ENCODE data around the gene HLCS. TPM values are rescaled to one million over a fixed set of nuclear protein-coding genes. Genes with fewer than 3 reads are reported as not detected.

The HLCS gene
- total RNA-seq, 3 donors from 2014 or later (not counting 1 experiment from before 2014, with no cell fraction given): 28.4 to 36.0 (median 33.0) TPM

DNA sequence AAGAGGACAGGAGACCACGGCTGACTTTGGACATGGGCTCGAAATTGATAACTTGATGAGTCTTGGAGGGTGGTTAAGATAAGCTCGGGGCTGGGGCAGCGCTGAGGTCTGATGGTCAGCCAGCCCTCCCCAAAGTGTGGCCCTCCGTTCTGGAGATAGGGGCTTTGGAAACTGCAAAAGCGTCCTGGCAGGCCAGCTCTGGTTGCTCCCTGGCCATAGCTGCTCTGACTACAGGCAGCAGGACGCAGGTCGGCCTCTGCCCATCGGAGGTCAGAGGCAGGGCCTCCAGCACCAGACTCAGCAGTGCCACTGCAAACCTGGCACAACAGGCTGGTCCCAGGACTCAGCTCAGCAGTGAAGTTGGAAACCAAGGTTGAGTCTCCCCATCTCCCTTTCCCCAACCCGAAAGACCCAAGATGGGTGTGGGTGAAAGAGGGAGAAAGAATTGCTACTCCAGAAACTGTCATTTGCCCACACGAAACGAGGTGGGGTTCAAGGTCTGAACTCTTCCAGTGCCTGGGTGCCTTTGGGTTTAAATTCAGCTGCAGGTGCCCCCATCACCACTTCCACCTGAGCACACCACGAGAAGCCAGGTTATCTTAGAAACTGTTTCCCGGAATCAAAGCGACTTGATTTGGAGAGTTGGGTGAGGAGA is 262.7 kb downstream of the HLCS start:
- peaks cover 18 to 38% of the 10 kb centered on the region in 2 donors for H3K4me1 Mint-ChIP-seq
- H3K27me3 Mint-ChIP-seq (ENCODE audit: low read depth in 2 of 2): peaks cover 63 to 67% of the 10 kb centered on the region in 2 donors
- ATAC-seq: no peak
- Histone ChIP-seq H3K9me3 (ENCODE audit: control insufficient read depth, insufficient read depth, low read length) (no peaks in the 10 kb centered on the region), H3K4me3 (ENCODE audit: low read length) (no peak overlapping the region), H3K4me1 (ENCODE audit: control insufficient read depth, insufficient read depth, low read length) (peaks cover 20% of the 10 kb centered on the region), H3K27me3 (ENCODE audit: control insufficient read depth, insufficient read depth, low read length) (peaks cover 54% of the 10 kb centered on the region), H3K27ac (ENCODE audit: low read length) (no peak overlapping the region), H3K36me3 (ENCODE audit: control insufficient read depth, insufficient read depth, low read length) (no peaks in the 10 kb centered on the region)
- DNase-seq: no peak
- H3K4me3 Mint-ChIP-seq: no peak overlapping the region
- H3K9me3 Mint-ChIP-seq: no peaks in the 10 kb centered on the region
- TF ChIP-seq, protein P1, sequence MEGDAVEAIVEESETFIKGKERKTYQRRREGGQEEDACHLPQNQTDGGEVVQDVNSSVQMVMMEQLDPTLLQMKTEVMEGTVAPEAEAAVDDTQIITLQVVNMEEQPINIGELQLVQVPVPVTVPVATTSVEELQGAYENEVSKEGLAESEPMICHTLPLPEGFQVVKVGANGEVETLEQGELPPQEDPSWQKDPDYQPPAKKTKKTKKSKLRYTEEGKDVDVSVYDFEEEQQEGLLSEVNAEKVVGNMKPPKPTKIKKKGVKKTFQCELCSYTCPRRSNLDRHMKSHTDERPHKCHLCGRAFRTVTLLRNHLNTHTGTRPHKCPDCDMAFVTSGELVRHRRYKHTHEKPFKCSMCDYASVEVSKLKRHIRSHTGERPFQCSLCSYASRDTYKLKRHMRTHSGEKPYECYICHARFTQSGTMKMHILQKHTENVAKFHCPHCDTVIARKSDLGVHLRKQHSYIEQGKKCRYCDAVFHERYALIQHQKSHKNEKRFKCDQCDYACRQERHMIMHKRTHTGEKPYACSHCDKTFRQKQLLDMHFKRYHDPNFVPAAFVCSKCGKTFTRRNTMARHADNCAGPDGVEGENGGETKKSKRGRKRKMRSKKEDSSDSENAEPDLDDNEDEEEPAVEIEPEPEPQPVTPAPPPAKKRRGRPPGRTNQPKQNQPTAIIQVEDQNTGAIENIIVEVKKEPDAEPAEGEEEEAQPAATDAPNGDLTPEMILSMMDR (IDR thresholded peaks at IDR 0.05): no peak
- no peak overlapping the region for H3K27ac Mint-ChIP-seq
- 17% methylated on average over 12 of the region's 15 CpGs for WGBS (ENCODE audit: insufficient coverage)
- H3K36me3 Mint-ChIP-seq: no peaks in the 10 kb centered on the region
- intact Hi-C loops (cut with micrococcal nuclease): no loop called here

DNA sequence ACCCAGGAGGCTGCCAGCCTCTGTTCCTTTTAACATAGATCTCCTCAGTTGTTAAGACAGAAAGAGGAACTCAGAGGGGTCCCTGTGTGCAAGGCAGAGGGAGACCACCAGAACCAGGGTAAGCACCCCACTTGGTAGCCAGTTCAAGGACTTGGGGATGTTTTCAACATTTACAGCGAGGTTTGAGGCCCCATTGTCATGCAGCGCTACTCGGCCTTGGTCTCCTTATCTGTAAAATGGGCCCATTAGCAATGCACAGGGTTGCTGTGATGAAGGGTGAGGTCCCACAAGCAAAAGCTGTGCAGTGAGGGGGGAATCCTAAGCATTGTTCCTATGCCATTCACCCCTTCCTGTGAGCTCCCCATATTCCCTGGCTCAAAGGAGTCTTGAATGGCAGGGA is 263.3 kb downstream of the HLCS start:
- TF ChIP-seq, protein P1 (IDR thresholded peaks at IDR 0.05): no peak
- H3K27ac ChIP-seq (ENCODE audit: low read length): no peak overlapping the region
- ATAC-seq (no peak), DNase-seq (no peak)
- H3K36me3 ChIP-seq (ENCODE audit: control insufficient read depth, insufficient read depth, low read length): no peaks in the 10 kb centered on the region
- no peaks in the 10 kb centered on the region for H3K36me3 Mint-ChIP-seq
- no peaks in the 10 kb centered on the region for H3K9me3 ChIP-seq (ENCODE audit: control insufficient read depth, insufficient read depth, low read length)
- H3K9me3 Mint-ChIP-seq: no peaks in the 10 kb centered on the region
- intact Hi-C loops (cut with micrococcal nuclease): no loop called here
- no peak overlapping the region for H3K4me3 ChIP-seq (ENCODE audit: low read length)
- H3K4me1 Mint-ChIP-seq: peaks cover 18 to 32% of the 10 kb centered on the region in 2 donors
- peaks cover 58 to 62% of the 10 kb centered on the region in 2 donors for H3K27me3 Mint-ChIP-seq (ENCODE audit: low read depth in 2 of 2)
- no peak overlapping the region for H3K4me3 Mint-ChIP-seq
- H3K27ac Mint-ChIP-seq: no peak overlapping the region
- H3K27me3 ChIP-seq (ENCODE audit: control insufficient read depth, insufficient read depth, low read length): peaks cover 52% of the 10 kb centered on the region
- H3K4me1 ChIP-seq (ENCODE audit: control insufficient read depth, insufficient read depth, low read length): peaks cover 24% of the 10 kb centered on the region
- 18% methylated on average over 3 of the region's 3 CpGs for WGBS (ENCODE audit: insufficient coverage)

DNA sequence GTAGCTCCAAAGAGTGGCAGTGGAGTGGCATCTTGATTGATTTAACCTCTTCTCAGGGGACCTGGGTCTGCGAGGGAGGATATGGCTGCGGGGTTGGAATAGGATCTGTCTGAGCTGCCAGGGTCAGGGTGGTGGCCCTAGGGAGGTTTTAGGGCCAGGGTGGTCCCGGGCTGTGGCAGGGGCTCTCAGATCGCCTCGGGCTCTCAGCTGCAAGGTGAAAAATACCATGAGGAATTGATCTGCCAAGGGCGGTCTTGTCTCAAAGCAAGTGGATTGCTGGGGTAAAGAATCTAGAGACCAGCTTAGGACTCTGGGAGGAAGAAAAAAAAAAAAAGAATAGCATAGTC is 263.9 kb downstream of the HLCS start:
- no peaks in the 10 kb centered on the region for H3K9me3 Mint-ChIP-seq
- Histone ChIP-seq H3K9me3 (ENCODE audit: control insufficient read depth, insufficient read depth, low read length) (no peaks in the 10 kb centered on the region), H3K4me1 (ENCODE audit: control insufficient read depth, insufficient read depth, low read length) (peaks cover 24% of the 10 kb centered on the region), H3K27me3 (ENCODE audit: control insufficient read depth, insufficient read depth, low read length) (peaks cover 55% of the 10 kb centered on the region), H3K27ac (ENCODE audit: low read length) (no peak overlapping the region), H3K4me3 (ENCODE audit: low read length) (no peak overlapping the region), H3K36me3 (ENCODE audit: control insufficient read depth, insufficient read depth, low read length) (no peaks in the 10 kb centered on the region)
- 8% methylated on average over 6 of the region's 6 CpGs for WGBS (ENCODE audit: insufficient coverage)
- H3K27me3 Mint-ChIP-seq (ENCODE audit: low read depth in 2 of 2): peaks cover 57 to 61% of the 10 kb centered on the region in 2 donors
- H3K4me1 Mint-ChIP-seq: peaks cover 18 to 30% of the 10 kb centered on the region in 2 donors
- no peak overlapping the region for H3K27ac Mint-ChIP-seq
- no peaks in the 10 kb centered on the region for H3K36me3 Mint-ChIP-seq
- ATAC-seq: no peak
- no peak for DNase-seq
- intact Hi-C loops (cut with micrococcal nuclease): no loop called here
- no peak overlapping the region for H3K4me3 Mint-ChIP-seq
- TF ChIP-seq, protein P1 (IDR thresholded peaks at IDR 0.05): no peak
